Stimulated activated naive B cell treated with anti-CD40 and anti-IgM and Interleukin-4, amounts not matched to agents 10 μg/mL and 1 μg/mL and 100 μg/mL, for 72 hours (primary cell): Measurements from ENCODE around the gene OR8G1.

Experiments used
- ATAC-seq, 2 donors: fragments of 150-1000 bp; cut with Tn5 transposase; replicated peaks; 2 replicates each; pipeline ENCODE4 v1.10.0; 2021; ENCODE audit warnings: moderate library complexity in 1 of 2
- DNase-seq: peaks from one replicate; pipeline ENCODE4 v3.0.0; 2021
- H3K27ac Mint-ChIP-seq: one replicate; pipeline ENCODE4 v1.8.0; 2022; ENCODE audit warnings: mild to moderate bottlenecking, mixed read lengths
- H3K27me3 Mint-ChIP-seq, 2 donors: one replicate each; pipeline ENCODE4 v1.8.0; 2022; ENCODE audit warnings: mixed read lengths in 2 of 2
- H3K36me3 Mint-ChIP-seq, 2 donors: one replicate each; pipeline ENCODE4 v1.8.0; 2022; ENCODE audit warnings: mixed read lengths in 2 of 2, mild to moderate bottlenecking in 1 of 2
- H3K4me1 Mint-ChIP-seq, 2 donors: one replicate each; pipeline ENCODE4 v1.8.0; 2022; ENCODE audit warnings: mixed read lengths in 2 of 2, mild to moderate bottlenecking in 1 of 2
- H3K4me3 Mint-ChIP-seq, 2 donors: one replicate each; pipeline ENCODE4 v1.8.0; 2022; ENCODE audit warnings: mild to moderate bottlenecking in 2 of 2, mixed read lengths in 2 of 2, moderate library complexity in 1 of 2
- H3K9me3 Mint-ChIP-seq, 2 donors: one replicate each; pipeline ENCODE4 v1.8.0; 2022; ENCODE audit warnings: mixed read lengths in 2 of 2, mild to moderate bottlenecking in 1 of 2

The OR8G1 gene

GRCh38 chr11:124240621-124241397, at the start of gene OR8G1:
TSS of gene OR8G1 (plus strand) at chr11:124241095. CDS start at chr11:124249676, 8,581 bp downstream.
- no peak for DNase-seq
- H3K9me3 Mint-ChIP-seq, result no peaks in the 10 kb centered on the region
- H3K4me1 Mint-ChIP-seq, result no peaks in the 10 kb centered on the region
- ATAC-seq, result no peak
- no peaks in the 10 kb centered on the region for H3K36me3 Mint-ChIP-seq
- no peak within 1 kb of the TSS for H3K4me3 Mint-ChIP-seq
- no peak within 1 kb of the TSS for H3K27ac Mint-ChIP-seq
- no peaks in the 10 kb centered on the region for H3K27me3 Mint-ChIP-seq

- H3K4me3 Mint-ChIP-seq, result no peak overlapping the region
- no peak overlapping the region for H3K27ac Mint-ChIP-seq
- H3K9me3 Mint-ChIP-seq, result peaks cover 0 to 2% of the 10 kb centered on the region in 2 donors
- no peaks in the 10 kb centered on the region for H3K36me3 Mint-ChIP-seq
- peaks cover 0 to 4% of the 10 kb centered on the region in 2 donors for H3K4me1 Mint-ChIP-seq
- ATAC-seq (peak; percentile 36 to 58), DNase-seq (no peak)
- peaks cover 0 to 11% of the 10 kb centered on the region in 2 donors for H3K27me3 Mint-ChIP-seq
Observed at GRCh38 chr11:124193221-124194010, 47.5 kb upstream of the OR8G1 start.

- Mint-ChIP-seq H3K27ac (no peak overlapping the region), H3K4me1 (peaks cover 0 to 4% of the 10 kb centered on the region in 2 donors), H3K4me3 (no peak overlapping the region), H3K9me3 (peaks cover 0 to 2% of the 10 kb centered on the region in 2 donors), H3K36me3 (no peaks in the 10 kb centered on the region), H3K27me3 (peaks cover 4 to 16% of the 10 kb centered on the region in 2 donors)
- no peak for DNase-seq
- ATAC-seq, result no peak
Observed at GRCh38 chr11:124194293-124195188, 46.4 kb upstream of the OR8G1 start.

GRCh38 chr11:124195189-124195734, 45.6 kb upstream of the OR8G1 start:
- peak; percentile 6 for DNase-seq
- Mint-ChIP-seq H3K4me1 (peaks cover 0 to 4% of the 10 kb centered on the region in 2 donors), H3K27me3 (peaks cover 4 to 16% of the 10 kb centered on the region in 2 donors), H3K27ac (no peak overlapping the region), H3K9me3 (peaks cover 0 to 2% of the 10 kb centered on the region in 2 donors), H3K36me3 (no peaks in the 10 kb centered on the region), H3K4me3 (no peak overlapping the region)
- ATAC-seq, result peak; percentile 85 to 86

GRCh38 chr11:124197999-124198398, 42.9 kb upstream of the OR8G1 start:
- peaks cover 0 to 4% of the 10 kb centered on the region in 2 donors for H3K4me1 Mint-ChIP-seq
- DNase-seq (no peak), ATAC-seq (no peak)
- no peaks in the 10 kb centered on the region for H3K36me3 Mint-ChIP-seq
- H3K4me3 Mint-ChIP-seq, result no peak overlapping the region
- H3K27ac Mint-ChIP-seq, result no peak overlapping the region
- no peaks in the 10 kb centered on the region for H3K9me3 Mint-ChIP-seq
- H3K27me3 Mint-ChIP-seq, result peaks cover 4 to 9% of the 10 kb centered on the region in 2 donors

- Mint-ChIP-seq H3K4me3 (no peak overlapping the region), H3K4me1 (peaks cover 0 to 1% of the 10 kb centered on the region in 2 donors), H3K36me3 (no peaks in the 10 kb centered on the region), H3K9me3 (no peaks in the 10 kb centered on the region), H3K27me3 (peaks cover 4 to 9% of the 10 kb centered on the region in 2 donors), H3K27ac (no peak overlapping the region)
- ATAC-seq (peak in 1 of 2 donors; percentile 12), DNase-seq (no peak)
Observed at GRCh38 chr11:124198897-124199296, 42.0 kb upstream of the OR8G1 start.

GRCh38 chr11:124199702-124200101, 41.2 kb upstream of the OR8G1 start:
- no peak overlapping the region for H3K4me3 Mint-ChIP-seq
- DNase-seq, result no peak
- H3K36me3 Mint-ChIP-seq, result no peaks in the 10 kb centered on the region
- H3K27me3 Mint-ChIP-seq, result peaks cover 4 to 9% of the 10 kb centered on the region in 2 donors
- H3K9me3 Mint-ChIP-seq, result no peaks in the 10 kb centered on the region
- no peaks in the 10 kb centered on the region for H3K4me1 Mint-ChIP-seq
- no peak for ATAC-seq
- no peak overlapping the region for H3K27ac Mint-ChIP-seq

GRCh38 chr11:124200671-124201070, 40.2 kb upstream of the OR8G1 start:
- no peaks in the 10 kb centered on the region for H3K4me1 Mint-ChIP-seq
- H3K4me3 Mint-ChIP-seq, result no peak overlapping the region
- no peaks in the 10 kb centered on the region for H3K9me3 Mint-ChIP-seq
- ATAC-seq, result no peak
- no peaks in the 10 kb centered on the region for H3K36me3 Mint-ChIP-seq
- H3K27ac Mint-ChIP-seq, result no peak overlapping the region
- peaks cover 4 to 9% of the 10 kb centered on the region in 2 donors for H3K27me3 Mint-ChIP-seq
- no peak for DNase-seq

- ATAC-seq (no peak), DNase-seq (no peak)
- no peak overlapping the region for H3K4me3 Mint-ChIP-seq
- H3K27ac Mint-ChIP-seq, result no peak overlapping the region
- H3K36me3 Mint-ChIP-seq, result no peaks in the 10 kb centered on the region
- no peaks in the 10 kb centered on the region for H3K9me3 Mint-ChIP-seq
- H3K27me3 Mint-ChIP-seq, result peaks cover 4 to 15% of the 10 kb centered on the region in 2 donors
- no peaks in the 10 kb centered on the region for H3K4me1 Mint-ChIP-seq
Observed at GRCh38 chr11:124202951-124203350, 37.9 kb upstream of the OR8G1 start.

GRCh38 chr11:124204008-124204407, 36.9 kb upstream of the OR8G1 start:
- H3K4me3 Mint-ChIP-seq, result no peak overlapping the region
- H3K27ac Mint-ChIP-seq, result no peak overlapping the region
- ATAC-seq (no peak), DNase-seq (no peak)
- H3K27me3 Mint-ChIP-seq, result peaks cover 0 to 7% of the 10 kb centered on the region in 2 donors
- no peaks in the 10 kb centered on the region for H3K4me1 Mint-ChIP-seq
- H3K36me3 Mint-ChIP-seq, result no peaks in the 10 kb centered on the region
- H3K9me3 Mint-ChIP-seq, result no peaks in the 10 kb centered on the region

- DNase-seq (no peak), ATAC-seq (no peak)
- Mint-ChIP-seq H3K27ac (no peak overlapping the region), H3K4me3 (no peak overlapping the region), H3K27me3 (peaks cover 0 to 7% of the 10 kb centered on the region in 2 donors), H3K9me3 (no peaks in the 10 kb centered on the region), H3K36me3 (no peaks in the 10 kb centered on the region), H3K4me1 (no peaks in the 10 kb centered on the region)
Observed at GRCh38 chr11:124207102-124207792, 33.6 kb upstream of the OR8G1 start.

- Mint-ChIP-seq H3K27me3 (peaks cover 0 to 7% of the 10 kb centered on the region in 2 donors), H3K4me3 (no peak overlapping the region), H3K9me3 (no peaks in the 10 kb centered on the region), H3K4me1 (peaks cover 0 to 1% of the 10 kb centered on the region in 2 donors), H3K36me3 (no peaks in the 10 kb centered on the region), H3K27ac (no peak overlapping the region)
- DNase-seq, result no peak
- no peak for ATAC-seq
Observed at GRCh38 chr11:124209824-124210357, 31.0 kb upstream of the OR8G1 start.

GRCh38 chr11:124210421-124210820, 30.5 kb upstream of the OR8G1 start:
- Mint-ChIP-seq H3K4me1 (peaks cover 0 to 2% of the 10 kb centered on the region in 2 donors), H3K27me3 (peaks cover 0 to 7% of the 10 kb centered on the region in 2 donors), H3K4me3 (no peak overlapping the region), H3K9me3 (peaks cover 0 to 2% of the 10 kb centered on the region in 2 donors), H3K36me3 (no peaks in the 10 kb centered on the region), H3K27ac (no peak overlapping the region)
- DNase-seq (no peak), ATAC-seq (no peak)
